Neural progenitor cell (in vitro differentiated cells): ENCODE results near the gene C21orf58. TPM values are rescaled to one million over a fixed set of nuclear protein-coding genes. Genes with fewer than 3 reads are reported as not detected.

Experiments
- DNase-seq: peaks from one replicate; pipeline ENCODE4 v3.0.0-alpha.2; 2016; ENCODE audit warnings: low spot score
- H2AFZ ChIP-seq: fragments of 200-600 bp; sonication (generic); replicated peaks from 2 replicates; pipeline ENCODE4 v1.6.1; 2016; ENCODE audit warnings: antibody characterized with exemption
- H3F3A ChIP-seq: fragments of 200-600 bp; sonication (generic); 2 replicates; pipeline ENCODE4 v1.6.1; 2016; ENCODE audit warnings: antibody characterized with exemption, low read depth
- H3K27ac ChIP-seq: fragments of 200-600 bp; sonication (generic); 2 replicates; pipeline ENCODE4 v1.5.1; 2016; ENCODE audit warnings: mild to moderate bottlenecking
- H3K27me3 ChIP-seq: fragments of 200-600 bp; sonication (generic); 2 replicates; pipeline ENCODE4 v1.6.1; 2016; ENCODE audit warnings: mild to moderate bottlenecking, moderate library complexity
- H3K36me3 ChIP-seq: fragments of 200-600 bp; sonication (generic); 2 replicates; pipeline ENCODE4 v1.5.1; 2016
- H3K4me1 ChIP-seq: fragments of 200-600 bp; sonication (generic); 2 replicates; pipeline ENCODE4 v1.6.1; 2016; ENCODE audit warnings: mixed run types
- H3K4me2 ChIP-seq: fragments of 200-600 bp; sonication (generic); 2 replicates; pipeline ENCODE4 v1.6.1; 2016
- H3K4me3 ChIP-seq: fragments of 200-600 bp; sonication (generic); 2 replicates; pipeline ENCODE4 v1.5.1; 2016
- H3K79me2 ChIP-seq: fragments of 200-600 bp; sonication (generic); 2 replicates; pipeline ENCODE4 v1.6.1; 2016; ENCODE audit warnings: low read depth
- H3K9ac ChIP-seq: fragments of 200-600 bp; sonication (generic); 2 replicates; pipeline ENCODE4 v1.6.1; 2016
- H3K9me3 ChIP-seq: fragments of 200-600 bp; sonication (generic); 2 replicates; pipeline ENCODE4 v1.5.1; 2016; ENCODE audit warnings: low read depth
- H4K20me1 ChIP-seq: fragments of 200-600 bp; sonication (generic); 2 replicates; pipeline ENCODE4 v1.6.1; 2016; ENCODE audit warnings: low read depth
- H3K27ac Mint-ChIP-seq: 3 replicates; pipeline ENCODE4 v1.8.0; 2021; ENCODE audit warnings: mixed read lengths
- H3K27me3 Mint-ChIP-seq: 2 replicates; pipeline ENCODE4 v1.8.0; 2022; ENCODE audit warnings: low read depth, mild to moderate bottlenecking, inconsistent platforms, moderate library complexity, mixed read lengths; ENCODE audit not compliant: insufficient read depth
- H3K36me3 Mint-ChIP-seq: 3 replicates; pipeline ENCODE4 v1.8.0; 2021; ENCODE audit warnings: mixed read lengths
- H3K4me1 Mint-ChIP-seq: 3 replicates; pipeline ENCODE4 v1.8.0; 2021; ENCODE audit warnings: mixed read lengths
- H3K4me3 Mint-ChIP-seq: 3 replicates; pipeline ENCODE4 v1.8.0; 2021; ENCODE audit warnings: mild to moderate bottlenecking, moderate library complexity, mixed read lengths
- H3K9me3 Mint-ChIP-seq: 3 replicates; pipeline ENCODE4 v1.8.0; 2020; ENCODE audit warnings: mixed read lengths
- EZH2 ChIP-seq: fragments of 200-600 bp; sonication (generic); IDR thresholded peaks from 2 replicates; pipeline ENCODE4 v1.6.1; 2017; ENCODE audit warnings: antibody characterized with exemption, mild to moderate bottlenecking, moderate library complexity
- EZH2phosphoT487 ChIP-seq: fragments of 200-600 bp; sonication (generic); IDR thresholded peaks from 2 replicates; pipeline ENCODE4 v1.6.1; 2017; ENCODE audit warnings: antibody characterized with exemption
- total RNA-seq: library from RNA; depleted of rRNA; stranded (reverse); fragments of >200 nt; gene quantifications from 2 replicates; pipeline ENCODE4 v1.2.3, GENCODE V29; 2015; ENCODE audit warnings: low replicate concordance
- TF ChIP-seq, protein P1 (sequence below): fragments of 200-600 bp; sonication (generic); IDR thresholded peaks from 2 replicates; pipeline ENCODE4 v1.5.1; 2017; ENCODE audit warnings: antibody characterized with exemption, mild to moderate bottlenecking

C21orf58 gene
- total RNA-seq, 1 donor from 2014 or later: 26.2 TPM

DNA sequence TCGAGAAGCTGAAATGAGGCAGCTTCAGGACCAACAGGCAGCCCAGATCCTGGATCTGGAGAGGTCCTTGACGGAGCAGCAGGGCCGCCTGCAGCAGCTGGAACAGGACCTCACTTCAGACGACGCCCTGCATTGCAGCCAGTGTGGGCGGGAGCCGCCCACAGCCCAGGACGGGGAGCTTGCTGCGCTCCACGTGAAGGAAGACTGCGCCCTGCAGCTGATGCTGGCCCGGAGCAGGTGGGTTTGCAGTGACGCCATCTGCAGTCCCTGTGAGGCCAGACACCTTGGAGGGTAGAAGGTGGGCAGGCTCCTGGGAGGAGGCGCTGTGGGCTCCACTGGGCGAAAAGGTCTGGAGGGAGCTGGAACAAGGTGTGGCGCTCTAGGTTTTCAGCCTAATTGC, 40.0 kb upstream of the C21orf58 start:
- H3K79me2 ChIP-seq: peaks cover 3% of the 10 kb centered on the region
- TF ChIP-seq EZH2: no peak
- TF ChIP-seq, protein P1, sequence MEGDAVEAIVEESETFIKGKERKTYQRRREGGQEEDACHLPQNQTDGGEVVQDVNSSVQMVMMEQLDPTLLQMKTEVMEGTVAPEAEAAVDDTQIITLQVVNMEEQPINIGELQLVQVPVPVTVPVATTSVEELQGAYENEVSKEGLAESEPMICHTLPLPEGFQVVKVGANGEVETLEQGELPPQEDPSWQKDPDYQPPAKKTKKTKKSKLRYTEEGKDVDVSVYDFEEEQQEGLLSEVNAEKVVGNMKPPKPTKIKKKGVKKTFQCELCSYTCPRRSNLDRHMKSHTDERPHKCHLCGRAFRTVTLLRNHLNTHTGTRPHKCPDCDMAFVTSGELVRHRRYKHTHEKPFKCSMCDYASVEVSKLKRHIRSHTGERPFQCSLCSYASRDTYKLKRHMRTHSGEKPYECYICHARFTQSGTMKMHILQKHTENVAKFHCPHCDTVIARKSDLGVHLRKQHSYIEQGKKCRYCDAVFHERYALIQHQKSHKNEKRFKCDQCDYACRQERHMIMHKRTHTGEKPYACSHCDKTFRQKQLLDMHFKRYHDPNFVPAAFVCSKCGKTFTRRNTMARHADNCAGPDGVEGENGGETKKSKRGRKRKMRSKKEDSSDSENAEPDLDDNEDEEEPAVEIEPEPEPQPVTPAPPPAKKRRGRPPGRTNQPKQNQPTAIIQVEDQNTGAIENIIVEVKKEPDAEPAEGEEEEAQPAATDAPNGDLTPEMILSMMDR: no peak
- TF ChIP-seq EZH2phosphoT487: no peak
- Mint-ChIP-seq H3K36me3 (peaks cover 32% of the 10 kb centered on the region), H3K27me3 (peaks cover 6% of the 10 kb centered on the region), H3K4me3 (no peak overlapping the region), H3K27ac (no peak overlapping the region), H3K4me1 (no peaks in the 10 kb centered on the region), H3K9me3 (no peaks in the 10 kb centered on the region)
- no peak overlapping the region for H3K4me2 ChIP-seq
- H3K9ac ChIP-seq: no peak overlapping the region
- no peak overlapping the region for H3K4me3 ChIP-seq
- DNase-seq: no peak
- no peaks in the 10 kb centered on the region for H4K20me1 ChIP-seq
- no peaks in the 10 kb centered on the region for H3K27me3 ChIP-seq
- H3K36me3 ChIP-seq: no peaks in the 10 kb centered on the region
- no peak overlapping the region for H2AFZ ChIP-seq
- H3F3A ChIP-seq: no peaks in the 10 kb centered on the region
- no peaks in the 10 kb centered on the region for H3K4me1 ChIP-seq
- no peak overlapping the region for H3K27ac ChIP-seq
- H3K9me3 ChIP-seq: no peaks in the 10 kb centered on the region

DNA sequence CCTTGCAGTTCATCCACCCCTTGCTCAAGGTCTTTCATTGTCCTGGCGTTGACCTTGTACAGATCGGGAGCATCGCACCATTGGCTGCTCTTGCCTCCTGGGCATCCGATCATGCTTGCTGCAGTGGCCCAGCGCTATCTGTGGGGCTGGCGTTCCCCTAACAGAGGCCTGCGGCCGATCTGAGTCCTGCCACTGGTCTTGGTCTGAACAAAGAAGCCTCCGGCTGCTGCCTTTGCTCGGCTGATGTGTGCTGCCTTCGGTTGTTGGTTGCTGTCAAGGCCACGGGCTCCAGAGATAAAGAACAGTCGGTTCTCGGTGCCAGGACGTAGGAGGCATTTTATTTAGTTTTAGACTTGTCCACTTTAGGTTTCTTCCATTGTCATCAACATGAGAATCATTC, 39.3 kb upstream of the C21orf58 start:
- Mint-ChIP-seq H3K27ac (no peak overlapping the region), H3K36me3 (peaks cover 36% of the 10 kb centered on the region), H3K4me3 (no peak overlapping the region), H3K9me3 (no peaks in the 10 kb centered on the region), H3K27me3 (peaks cover 6% of the 10 kb centered on the region), H3K4me1 (no peaks in the 10 kb centered on the region)
- H2AFZ ChIP-seq: no peak overlapping the region
- H4K20me1 ChIP-seq: no peaks in the 10 kb centered on the region
- no peaks in the 10 kb centered on the region for H3K79me2 ChIP-seq
- no peaks in the 10 kb centered on the region for H3K27me3 ChIP-seq
- H3K27ac ChIP-seq: no peak overlapping the region
- no peak overlapping the region for H3K9ac ChIP-seq
- H3F3A ChIP-seq: no peaks in the 10 kb centered on the region
- TF ChIP-seq EZH2phosphoT487 (no peak), EZH2 (no peak)
- TF ChIP-seq, protein P1: no peak
- no peak for DNase-seq
- H3K36me3 ChIP-seq: no peaks in the 10 kb centered on the region
- no peaks in the 10 kb centered on the region for H3K9me3 ChIP-seq
- no peak overlapping the region for H3K4me3 ChIP-seq
- H3K4me2 ChIP-seq: no peak overlapping the region
- H3K4me1 ChIP-seq: no peaks in the 10 kb centered on the region

- no peaks in the 10 kb centered on the region for H3K79me2 ChIP-seq
- H3K27me3 ChIP-seq: no peaks in the 10 kb centered on the region
- H2AFZ ChIP-seq: no peak overlapping the region
- H4K20me1 ChIP-seq: no peaks in the 10 kb centered on the region
- no peak overlapping the region for H3K4me2 ChIP-seq
- no peak for DNase-seq
- Mint-ChIP-seq H3K27ac (no peak overlapping the region), H3K4me3 (no peak overlapping the region), H3K36me3 (peaks cover 39% of the 10 kb centered on the region), H3K27me3 (peaks cover 4% of the 10 kb centered on the region), H3K9me3 (no peaks in the 10 kb centered on the region), H3K4me1 (no peaks in the 10 kb centered on the region)
- H3K9me3 ChIP-seq: no peaks in the 10 kb centered on the region
- no peaks in the 10 kb centered on the region for H3F3A ChIP-seq
- no peaks in the 10 kb centered on the region for H3K4me1 ChIP-seq
- no peaks in the 10 kb centered on the region for H3K36me3 ChIP-seq
- no peak overlapping the region for H3K4me3 ChIP-seq
- H3K9ac ChIP-seq: peak overlapping the region; percentile 45
- TF ChIP-seq EZH2phosphoT487 (no peak), EZH2 (no peak)
- TF ChIP-seq, protein P1: no peak
- H3K27ac ChIP-seq: no peak overlapping the region
Measured at GRCh38 chr21:46361935-46362334, 38.3 kb upstream of the C21orf58 start.
